ENCODE data around the gene IL3.

The IL3 gene

DNA sequence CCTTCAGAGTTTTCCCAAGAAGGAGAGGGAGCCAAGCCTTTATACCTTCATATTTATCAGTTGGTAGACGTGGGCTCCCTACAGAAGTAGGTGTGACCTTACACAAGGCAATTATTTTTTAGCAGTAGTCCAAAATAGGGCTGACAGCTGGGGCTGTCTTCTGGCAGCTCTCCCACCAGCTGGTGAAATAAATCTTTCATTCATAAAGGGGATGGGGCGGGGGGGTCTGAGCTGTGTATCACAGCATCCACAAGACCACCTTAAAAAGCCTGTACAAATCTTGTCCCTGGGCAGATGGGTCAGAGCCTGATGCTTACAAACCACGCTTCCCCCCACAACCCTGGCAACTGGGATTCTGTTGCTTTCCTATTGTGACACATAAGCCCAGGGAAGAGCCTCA, 32.8 kb downstream of the IL3 start:
- Histone ChIP-seq H3K4me3 (ENCODE audit: severe bottlenecking) (no peak overlapping the region), H3K4me1 (ENCODE audit: insufficient read depth, poor library complexity, severe bottlenecking) (peaks cover 39% of the 10 kb centered on the region), H3K9me3 (ENCODE audit: severe bottlenecking) (no peaks in the 10 kb centered on the region), H3K27ac (ENCODE audit: poor library complexity, severe bottlenecking) (peak overlapping the region; percentile 94), H3K27me3 (ENCODE audit: insufficient read depth, poor library complexity, severe bottlenecking) (no peaks in the 10 kb centered on the region), H3K36me3 (ENCODE audit: low read depth) (no peaks in the 10 kb centered on the region)
- TF ChIP-seq, protein P1, sequence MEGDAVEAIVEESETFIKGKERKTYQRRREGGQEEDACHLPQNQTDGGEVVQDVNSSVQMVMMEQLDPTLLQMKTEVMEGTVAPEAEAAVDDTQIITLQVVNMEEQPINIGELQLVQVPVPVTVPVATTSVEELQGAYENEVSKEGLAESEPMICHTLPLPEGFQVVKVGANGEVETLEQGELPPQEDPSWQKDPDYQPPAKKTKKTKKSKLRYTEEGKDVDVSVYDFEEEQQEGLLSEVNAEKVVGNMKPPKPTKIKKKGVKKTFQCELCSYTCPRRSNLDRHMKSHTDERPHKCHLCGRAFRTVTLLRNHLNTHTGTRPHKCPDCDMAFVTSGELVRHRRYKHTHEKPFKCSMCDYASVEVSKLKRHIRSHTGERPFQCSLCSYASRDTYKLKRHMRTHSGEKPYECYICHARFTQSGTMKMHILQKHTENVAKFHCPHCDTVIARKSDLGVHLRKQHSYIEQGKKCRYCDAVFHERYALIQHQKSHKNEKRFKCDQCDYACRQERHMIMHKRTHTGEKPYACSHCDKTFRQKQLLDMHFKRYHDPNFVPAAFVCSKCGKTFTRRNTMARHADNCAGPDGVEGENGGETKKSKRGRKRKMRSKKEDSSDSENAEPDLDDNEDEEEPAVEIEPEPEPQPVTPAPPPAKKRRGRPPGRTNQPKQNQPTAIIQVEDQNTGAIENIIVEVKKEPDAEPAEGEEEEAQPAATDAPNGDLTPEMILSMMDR (IDR thresholded peaks at IDR 0.05; ENCODE audit: poor library complexity, severe bottlenecking) = no peak
- DNase-seq (ENCODE audit: low spot score) (no peak), ATAC-seq (ENCODE audit: low read depth) (no peak)

DNA sequence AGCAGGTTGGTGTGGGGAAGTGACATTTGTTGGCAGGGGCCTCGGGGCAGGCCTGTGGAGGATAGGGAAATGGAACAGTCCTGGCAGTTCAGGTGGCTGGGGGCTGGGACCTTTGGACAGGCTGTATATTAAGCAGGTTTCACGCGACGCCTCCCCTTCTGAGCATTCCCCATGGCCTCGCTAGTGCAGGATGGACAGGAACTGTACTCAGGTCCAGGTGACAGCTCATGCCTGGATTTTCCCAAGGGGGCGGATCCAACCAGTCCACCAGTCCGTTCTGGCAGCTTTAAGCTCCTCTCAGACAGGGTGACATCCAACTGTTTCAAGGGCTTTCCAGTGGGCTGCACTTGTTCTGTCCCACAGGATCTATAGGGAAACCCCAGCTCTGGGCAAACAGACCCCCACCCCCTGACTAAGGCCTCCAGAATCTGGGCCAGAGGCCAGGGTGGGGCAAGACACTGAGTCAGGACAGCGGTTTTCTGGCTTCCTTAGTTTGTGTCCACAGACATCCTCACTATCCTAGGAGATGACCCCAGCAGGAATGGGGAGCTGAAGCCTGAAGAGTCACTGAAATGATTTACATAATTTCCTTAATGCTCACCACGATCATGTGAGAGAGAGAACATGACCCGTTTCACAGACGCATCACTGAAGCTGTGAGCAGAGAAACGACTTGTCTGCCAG, 34.1 kb downstream of the IL3 start:
- DNase-seq (ENCODE audit: low spot score) = peak; percentile 94

DNA sequence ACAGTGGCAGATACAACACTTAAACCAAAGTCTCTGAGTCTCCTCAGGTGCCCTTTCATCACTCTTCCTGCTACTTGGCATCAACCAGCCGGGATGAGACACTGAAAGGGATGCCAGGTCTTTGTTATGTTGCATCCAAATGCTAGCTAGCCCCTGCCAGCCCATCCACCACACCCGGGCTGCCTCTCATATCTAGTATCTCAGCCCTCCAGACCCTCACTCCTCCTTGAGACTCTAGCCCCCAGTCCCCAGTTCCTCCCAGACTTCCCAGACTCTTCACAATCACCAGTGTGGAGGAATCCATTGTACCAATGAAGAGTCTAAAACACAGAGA, 34.6 kb downstream of the IL3 start:
- ATAC-seq (ENCODE audit: low read depth) = no peak

More for the DNA sequence above, 34.1 kb downstream of the IL3 start:
- H3K36me3 ChIP-seq (ENCODE audit: low read depth) = no peaks in the 10 kb centered on the region
- H3K27ac ChIP-seq (ENCODE audit: poor library complexity, severe bottlenecking) = peak overlapping the region; percentile 94
- no peaks in the 10 kb centered on the region for H3K9me3 ChIP-seq (ENCODE audit: severe bottlenecking)
- TF ChIP-seq, protein P1 (IDR thresholded peaks at IDR 0.05; ENCODE audit: poor library complexity, severe bottlenecking) = no peak
- H3K27me3 ChIP-seq (ENCODE audit: insufficient read depth, poor library complexity, severe bottlenecking) = no peaks in the 10 kb centered on the region
- ATAC-seq (ENCODE audit: low read depth) = peak; percentile 86
- H3K4me3 ChIP-seq (ENCODE audit: severe bottlenecking) = no peak overlapping the region
- peaks cover 35% of the 10 kb centered on the region for H3K4me1 ChIP-seq (ENCODE audit: insufficient read depth, poor library complexity, severe bottlenecking)

DNA sequence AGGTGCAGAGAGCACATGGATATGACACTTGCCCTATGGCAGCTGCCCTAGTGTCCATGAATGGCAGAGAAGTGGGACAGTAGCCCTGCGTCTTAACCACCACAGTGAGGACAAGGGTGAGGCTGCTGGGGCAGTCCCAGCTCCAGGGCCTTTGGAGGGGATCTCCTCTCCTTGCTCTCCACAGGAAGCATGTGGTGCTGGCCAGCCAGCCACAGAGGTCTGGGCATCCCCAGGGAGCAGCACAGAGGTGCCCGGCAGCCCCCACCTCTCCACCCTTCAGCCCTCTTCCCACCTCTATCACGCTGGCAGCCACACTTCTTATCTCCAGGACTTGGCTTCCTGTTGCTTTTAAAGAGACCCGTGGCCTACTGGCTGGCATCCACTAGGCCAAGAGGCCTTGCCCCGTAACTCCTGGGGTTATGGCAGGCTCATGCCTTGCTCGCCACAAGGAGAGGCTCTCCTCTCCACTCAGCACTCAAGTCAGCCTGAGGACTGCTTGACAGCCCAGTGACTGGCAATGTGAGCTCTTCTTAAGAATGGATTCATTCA, 35.0 kb downstream of the IL3 start:
- Histone ChIP-seq H3K4me1 (ENCODE audit: insufficient read depth, poor library complexity, severe bottlenecking) (peaks cover 26% of the 10 kb centered on the region), H3K27me3 (ENCODE audit: insufficient read depth, poor library complexity, severe bottlenecking) (no peaks in the 10 kb centered on the region), H3K9me3 (ENCODE audit: severe bottlenecking) (no peaks in the 10 kb centered on the region), H3K36me3 (ENCODE audit: low read depth) (no peaks in the 10 kb centered on the region), H3K27ac (ENCODE audit: poor library complexity, severe bottlenecking) (peak overlapping the region; percentile 94), H3K4me3 (ENCODE audit: severe bottlenecking) (no peak overlapping the region)
- TF ChIP-seq, protein P1 (IDR thresholded peaks at IDR 0.05; ENCODE audit: poor library complexity, severe bottlenecking) = no peak
- DNase-seq (ENCODE audit: low spot score) (no peak), ATAC-seq (ENCODE audit: low read depth) (no peak)

More for the DNA sequence above, 34.6 kb downstream of the IL3 start:
- H3K36me3 ChIP-seq (ENCODE audit: low read depth) = no peaks in the 10 kb centered on the region
- TF ChIP-seq, protein P1 (IDR thresholded peaks at IDR 0.05; ENCODE audit: poor library complexity, severe bottlenecking) = no peak
- H3K27me3 ChIP-seq (ENCODE audit: insufficient read depth, poor library complexity, severe bottlenecking) = no peaks in the 10 kb centered on the region
- DNase-seq (ENCODE audit: low spot score) = no peak
- H3K4me3 ChIP-seq (ENCODE audit: severe bottlenecking) = no peak overlapping the region
- H3K9me3 ChIP-seq (ENCODE audit: severe bottlenecking) = no peaks in the 10 kb centered on the region
- H3K4me1 ChIP-seq (ENCODE audit: insufficient read depth, poor library complexity, severe bottlenecking) = peaks cover 30% of the 10 kb centered on the region
- H3K27ac ChIP-seq (ENCODE audit: poor library complexity, severe bottlenecking) = peak overlapping the region; percentile 94

DNA sequence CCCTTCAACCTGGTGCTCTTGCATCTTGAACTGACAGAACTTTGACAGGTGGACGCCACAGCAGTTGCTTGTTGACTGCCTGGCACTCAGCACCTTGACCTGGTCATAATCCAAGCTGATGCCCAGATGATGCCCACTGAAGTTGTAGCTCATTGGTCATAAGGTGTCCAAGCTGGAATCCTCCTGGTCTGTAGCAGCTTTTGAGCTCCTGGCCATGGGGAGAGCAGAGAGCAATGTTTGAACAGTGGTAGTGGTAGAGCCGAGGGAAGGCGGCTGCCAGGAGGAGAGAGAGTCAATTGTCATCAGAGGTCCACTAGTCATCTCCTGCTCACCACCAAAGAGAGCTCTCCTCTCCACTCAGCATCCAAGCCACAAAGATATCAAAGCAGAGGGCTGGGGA, 36.4 kb downstream of the IL3 start:
- peaks cover 24% of the 10 kb centered on the region for H3K4me1 ChIP-seq (ENCODE audit: insufficient read depth, poor library complexity, severe bottlenecking)
- no peaks in the 10 kb centered on the region for H3K27me3 ChIP-seq (ENCODE audit: insufficient read depth, poor library complexity, severe bottlenecking)
- no peaks in the 10 kb centered on the region for H3K36me3 ChIP-seq (ENCODE audit: low read depth)
- no peak for DNase-seq (ENCODE audit: low spot score)
- ATAC-seq (ENCODE audit: low read depth) = no peak
- no peak overlapping the region for H3K27ac ChIP-seq (ENCODE audit: poor library complexity, severe bottlenecking)
- no peaks in the 10 kb centered on the region for H3K9me3 ChIP-seq (ENCODE audit: severe bottlenecking)
- H3K4me3 ChIP-seq (ENCODE audit: severe bottlenecking) = no peak overlapping the region
- TF ChIP-seq, protein P1 (IDR thresholded peaks at IDR 0.05; ENCODE audit: poor library complexity, severe bottlenecking) = no peak
